HG03095 (cell line): ENCODE measurements around the gene ETNPPL.

Experiments used
- ATAC-seq: cut with Tn5 transposase; IDR thresholded peaks from one replicate; pipeline ENCODE4 v1.9.1; 2021; ENCODE audit warnings: moderate library complexity; ENCODE audit not compliant: unreplicated experiment

ETNPPL gene

DNA sequence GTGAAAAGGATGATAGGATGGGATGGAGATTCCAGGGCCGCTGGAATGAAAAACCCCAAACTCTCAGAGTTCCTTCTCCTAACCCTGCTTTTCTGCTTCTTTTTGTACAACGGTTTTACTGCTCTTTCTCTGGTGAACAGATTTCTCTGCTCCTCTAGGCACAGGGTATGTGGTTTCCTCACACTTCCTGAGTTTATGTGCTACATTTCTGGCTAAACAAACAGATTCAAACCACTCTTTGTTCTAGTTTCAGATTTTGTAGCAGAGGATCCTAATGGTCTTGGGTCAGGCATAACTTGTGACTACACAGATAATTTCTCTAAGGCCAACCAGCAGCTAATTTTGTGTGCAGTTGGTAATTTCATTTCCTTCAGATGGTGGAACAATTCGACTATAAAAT lies 59.9 kb downstream of the ETNPPL start:
- ATAC-seq, result no peak

DNA sequence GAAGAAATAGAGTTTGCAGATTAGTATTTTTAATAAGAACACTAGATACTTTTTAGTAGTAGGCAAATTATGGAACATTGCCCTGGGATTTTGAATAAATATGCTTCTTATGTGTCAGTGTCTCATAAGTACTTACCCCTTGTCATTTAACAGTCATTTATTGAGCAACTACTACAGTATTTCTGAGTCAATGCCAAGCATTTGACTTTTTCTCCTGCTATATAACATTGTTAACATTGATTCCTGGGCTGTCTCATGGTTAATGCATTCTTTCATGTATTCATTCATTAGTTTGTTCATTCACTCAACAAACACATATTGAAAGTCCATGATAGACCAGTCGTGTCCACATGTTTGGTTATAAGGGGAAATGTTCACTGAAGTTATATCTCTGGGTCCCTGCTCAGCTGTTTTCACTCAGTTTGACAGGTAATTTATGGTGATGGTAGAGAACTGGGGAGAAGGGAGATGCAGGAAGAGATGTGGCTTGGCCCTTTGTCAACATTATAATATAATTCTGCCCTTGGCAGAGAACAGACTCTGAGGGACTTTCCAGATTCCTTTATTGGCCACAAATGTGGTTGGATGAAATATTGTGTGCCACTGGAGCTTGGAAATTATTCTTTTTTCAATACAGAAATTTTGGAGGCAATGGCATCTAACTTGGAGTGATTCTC lies 62.6 kb downstream of the ETNPPL start:
- no peak for ATAC-seq

DNA sequence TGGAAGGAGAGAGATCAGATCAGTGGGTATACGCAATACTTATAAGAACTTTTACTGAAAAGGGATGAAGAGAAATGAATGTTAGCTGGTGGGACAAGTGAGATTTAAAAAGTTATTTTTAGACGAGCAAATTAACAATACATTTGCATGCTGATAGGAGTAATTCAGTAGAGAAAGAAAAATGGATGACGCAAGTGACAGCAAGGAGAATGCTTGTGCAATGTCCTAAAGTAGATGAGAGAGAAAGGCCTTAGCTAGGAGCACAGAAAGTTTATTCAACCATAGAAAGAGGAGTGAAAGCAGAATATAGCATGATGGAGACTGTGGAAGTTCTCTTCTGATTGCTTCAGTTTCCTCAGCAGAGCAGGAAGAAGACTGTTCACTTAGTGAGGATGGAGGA lies 66.7 kb downstream of the ETNPPL start:
- no peak for ATAC-seq

DNA sequence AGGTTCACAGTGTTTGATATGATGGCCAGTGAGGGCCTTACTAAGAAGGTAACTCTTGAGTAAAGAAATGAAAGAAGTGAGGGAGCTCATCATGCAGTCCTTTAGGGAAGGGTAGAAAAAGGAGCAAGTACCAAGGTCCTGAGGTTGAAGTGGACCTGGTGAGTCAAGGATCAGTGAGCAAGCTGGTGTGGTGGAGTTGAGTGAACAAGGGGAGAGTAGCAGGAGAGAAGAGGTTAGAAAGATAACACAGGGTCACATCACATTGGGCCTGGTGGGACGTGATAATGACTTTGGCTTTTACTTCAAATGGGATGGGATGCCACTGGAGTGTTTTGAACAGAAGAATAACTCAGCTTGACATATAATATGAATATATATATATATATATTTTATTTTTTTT lies 67.8 kb downstream of the ETNPPL start:
- no peak for ATAC-seq

DNA sequence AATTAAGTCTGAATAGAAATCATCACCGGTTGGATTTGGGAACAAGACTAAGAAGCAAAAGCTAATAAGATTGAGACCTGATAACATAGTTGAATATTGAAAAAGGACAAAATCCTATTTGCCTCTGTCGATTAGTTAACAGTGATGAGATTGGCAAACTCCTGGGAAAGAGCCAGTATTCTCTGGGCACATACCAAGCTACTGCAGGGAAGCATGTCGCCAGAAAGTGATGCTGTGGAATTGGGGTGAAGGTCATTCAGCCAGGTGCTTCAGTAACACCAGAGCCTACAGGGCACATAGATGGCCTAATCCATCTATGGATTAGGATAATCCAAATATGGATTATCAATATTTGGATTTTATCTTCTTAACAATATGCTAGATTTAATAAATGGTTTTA lies 68.4 kb downstream of the ETNPPL start:
- no peak for ATAC-seq

DNA sequence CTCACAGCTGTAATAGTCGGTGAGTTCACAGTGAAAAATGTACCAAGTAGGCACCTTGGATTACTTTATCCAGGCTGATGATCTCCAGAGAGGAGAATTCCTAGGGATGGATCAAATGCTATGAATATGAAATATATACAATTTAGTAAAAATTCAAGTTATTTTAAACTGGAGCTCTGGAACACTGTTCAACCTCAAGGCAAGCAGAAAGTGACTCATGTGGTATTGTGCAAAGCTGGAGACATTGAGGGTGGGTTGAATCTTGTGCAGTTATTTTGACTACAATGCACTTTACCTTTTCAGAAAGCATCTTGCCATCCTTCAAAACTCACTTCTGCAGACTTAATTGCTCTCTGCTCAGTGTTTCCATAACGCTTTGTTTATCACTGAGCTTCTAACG lies 69.0 kb downstream of the ETNPPL start:
- ATAC-seq, result no peak

DNA sequence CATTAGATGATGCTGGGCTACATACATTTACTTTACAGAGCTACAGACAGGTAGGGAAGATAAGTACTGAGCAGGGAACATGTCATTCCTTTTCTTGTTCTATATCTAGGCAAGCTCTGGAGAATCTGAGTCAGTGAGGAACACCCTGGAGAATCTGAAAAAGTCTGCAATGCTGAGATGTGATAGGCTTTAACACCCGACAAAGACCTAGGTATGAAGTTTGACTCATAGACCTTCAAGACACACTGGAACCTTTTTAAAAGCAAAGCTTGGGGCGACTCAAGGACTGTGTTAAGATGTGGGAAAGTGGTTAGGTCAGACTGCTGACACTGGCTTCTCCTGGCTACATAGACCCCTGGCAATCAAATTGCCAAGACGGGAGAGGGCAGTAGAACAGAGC lies 69.6 kb downstream of the ETNPPL start:
- ATAC-seq, result no peak
